SK-N-MC (cell line): ENCODE measurements around the gene NEUROG1.

Source experiments
- EZH2 ChIP-seq: fragments of 200-600 bp; sonication (generic); IDR thresholded peaks from one replicate; pipeline ENCODE4 v1.6.1; 2017; ENCODE audit warnings: antibody characterized with exemption
- FOXP2 ChIP-seq: optimal IDR thresholded peaks from 2 replicates; pipeline ENCODE3; 2011; ENCODE audit warnings: mild to moderate bottlenecking, moderate library complexity; ENCODE audit not compliant: insufficient read depth; ENCODE audit errors: extremely low read length, control extremely low read depth
- POLR2AphosphoS5 ChIP-seq: IDR thresholded peaks from 2 replicates; pipeline ENCODE4 v1.6.1; 2012; ENCODE audit warnings: mild to moderate bottlenecking, low read depth, low read length, borderline replicate concordance

GRCh38 chr5:135489466-135490244 lies 46.1 kb downstream of the NEUROG1 start:
- TF ChIP-seq EZH2 (no peak), FOXP2 (no peak), POLR2AphosphoS5 (no peak)
